Ovary (tissue), 3 donors: ENCODE measurements around the gene DPH5.

Experiments
- EP300 ChIP-seq: sonication (generic); formaldehyde crosslinking; IDR thresholded peaks from one replicate; pipeline ENCODE4 v1.6.1; 2017; ENCODE audit warnings: antibody characterized with exemption
- POLR2A ChIP-seq: fragments of 450-650 bp; IDR thresholded peaks from one replicate; pipeline ENCODE4 v1.6.1; 2017; ENCODE audit warnings: antibody characterized with exemption, mild to moderate bottlenecking, moderate library complexity
- TF ChIP-seq, protein P1 (sequence below), 3 donors: fragments of 450-650 bp in 2 of 3; fragments of 200-600 bp in 1 of 3; IDR thresholded peaks; one replicate each; pipeline versions ENCODE4 v1.5.1 to v1.8.0; 2016 to 2022; ENCODE audit warnings: antibody characterized with exemption in 3 of 3, mild to moderate bottlenecking in 1 of 3
- donor health status: DM: no; HTN: no; CAD: no.

DNA sequence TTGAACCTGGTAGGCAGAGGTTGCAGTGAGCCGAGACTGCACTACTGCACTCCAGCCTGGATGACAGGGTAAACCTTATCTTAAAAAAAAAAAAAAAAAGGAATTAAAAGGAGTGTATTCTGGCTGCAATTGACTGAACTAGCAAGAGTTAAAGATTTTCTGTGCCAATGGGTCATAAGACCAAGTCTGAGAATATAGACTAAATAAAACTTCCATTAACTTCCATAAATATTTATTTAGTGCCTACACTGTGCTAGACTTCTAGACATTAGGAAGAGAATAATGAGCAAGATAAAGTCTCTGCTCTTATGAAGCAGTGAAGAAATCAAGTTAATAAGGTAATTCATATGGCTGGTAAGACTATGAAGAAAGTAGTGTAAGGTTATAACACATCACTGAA lies 27.2 kb downstream of the DPH5 start:
- TF ChIP-seq, protein P1, sequence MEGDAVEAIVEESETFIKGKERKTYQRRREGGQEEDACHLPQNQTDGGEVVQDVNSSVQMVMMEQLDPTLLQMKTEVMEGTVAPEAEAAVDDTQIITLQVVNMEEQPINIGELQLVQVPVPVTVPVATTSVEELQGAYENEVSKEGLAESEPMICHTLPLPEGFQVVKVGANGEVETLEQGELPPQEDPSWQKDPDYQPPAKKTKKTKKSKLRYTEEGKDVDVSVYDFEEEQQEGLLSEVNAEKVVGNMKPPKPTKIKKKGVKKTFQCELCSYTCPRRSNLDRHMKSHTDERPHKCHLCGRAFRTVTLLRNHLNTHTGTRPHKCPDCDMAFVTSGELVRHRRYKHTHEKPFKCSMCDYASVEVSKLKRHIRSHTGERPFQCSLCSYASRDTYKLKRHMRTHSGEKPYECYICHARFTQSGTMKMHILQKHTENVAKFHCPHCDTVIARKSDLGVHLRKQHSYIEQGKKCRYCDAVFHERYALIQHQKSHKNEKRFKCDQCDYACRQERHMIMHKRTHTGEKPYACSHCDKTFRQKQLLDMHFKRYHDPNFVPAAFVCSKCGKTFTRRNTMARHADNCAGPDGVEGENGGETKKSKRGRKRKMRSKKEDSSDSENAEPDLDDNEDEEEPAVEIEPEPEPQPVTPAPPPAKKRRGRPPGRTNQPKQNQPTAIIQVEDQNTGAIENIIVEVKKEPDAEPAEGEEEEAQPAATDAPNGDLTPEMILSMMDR (IDR thresholded peaks at IDR 0.05): no peak
- TF ChIP-seq EP300: no peak
- no peak for TF ChIP-seq POLR2A
